ENCODE measurements around the gene STK32B.
"Not testable (repeated sequence)": the region's sequence is repeated elsewhere in the genome, so short reads cannot be mapped to it uniquely, and the experiment has no call there.

Gene STK32B

DNA sequence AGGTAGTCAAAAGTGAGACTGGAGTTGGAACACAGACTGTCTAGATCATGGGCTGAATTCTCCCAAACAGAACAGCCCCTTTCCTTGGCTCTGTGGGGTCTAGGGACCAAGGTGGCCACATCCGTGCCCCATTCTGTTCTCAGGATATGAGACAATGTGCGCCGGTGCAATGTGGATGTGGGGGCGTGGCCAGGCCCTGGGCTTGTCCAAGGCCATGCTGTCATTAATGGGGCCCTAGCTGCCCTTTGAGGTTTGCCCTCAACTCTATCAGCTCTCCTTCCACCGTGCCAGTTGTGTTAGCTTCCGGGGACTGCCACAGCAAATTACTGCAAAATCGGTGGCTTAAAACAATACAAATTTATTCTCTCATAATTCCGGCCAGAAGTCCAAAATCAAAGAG is 344.5 kb downstream of the STK32B start:
- DNase-seq (ENCODE audit: low read depth): no peak

DNA sequence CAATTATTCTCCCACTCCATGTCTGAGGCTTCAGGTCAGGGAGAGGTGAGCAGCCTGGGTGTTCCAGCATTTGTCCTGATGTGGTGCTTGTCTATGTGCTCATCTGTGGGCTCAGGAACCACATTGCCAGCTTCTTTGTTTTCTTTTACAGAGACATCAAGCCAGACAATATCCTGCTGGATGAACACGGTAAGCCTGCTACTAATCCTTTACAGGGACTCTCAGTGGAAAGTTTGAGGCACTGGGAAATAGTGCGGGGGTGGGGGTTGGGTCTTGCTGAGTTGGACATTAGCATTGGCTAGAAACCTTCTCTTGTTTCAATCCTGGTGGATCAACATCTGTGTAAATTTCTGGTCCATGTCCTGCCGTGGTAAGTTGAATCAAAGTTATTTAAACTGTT is 346.8 kb downstream of the STK32B start:
- DNase-seq (ENCODE audit: low read depth): no peak

DNA sequence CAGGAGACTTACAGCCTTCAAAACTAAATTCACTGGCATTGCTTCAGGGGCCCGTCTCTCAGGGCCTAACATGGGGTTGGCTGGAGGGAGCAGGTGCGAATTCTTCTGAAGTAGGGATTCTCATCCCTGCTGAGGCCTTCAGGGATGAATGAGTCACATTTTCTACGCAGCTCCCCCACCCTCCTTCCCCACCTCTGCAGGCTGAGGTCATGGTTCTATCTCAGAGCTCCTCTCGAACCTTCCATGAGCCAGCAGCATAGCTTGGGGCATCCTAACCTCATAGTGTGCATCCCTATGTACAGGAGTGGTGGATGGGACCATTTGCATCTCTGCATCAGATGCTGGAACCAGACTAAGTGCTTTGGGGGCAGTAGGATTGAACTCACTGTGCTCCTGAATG is 347.8 kb downstream of the STK32B start:
- no peak for DNase-seq (ENCODE audit: low read depth)

DNA sequence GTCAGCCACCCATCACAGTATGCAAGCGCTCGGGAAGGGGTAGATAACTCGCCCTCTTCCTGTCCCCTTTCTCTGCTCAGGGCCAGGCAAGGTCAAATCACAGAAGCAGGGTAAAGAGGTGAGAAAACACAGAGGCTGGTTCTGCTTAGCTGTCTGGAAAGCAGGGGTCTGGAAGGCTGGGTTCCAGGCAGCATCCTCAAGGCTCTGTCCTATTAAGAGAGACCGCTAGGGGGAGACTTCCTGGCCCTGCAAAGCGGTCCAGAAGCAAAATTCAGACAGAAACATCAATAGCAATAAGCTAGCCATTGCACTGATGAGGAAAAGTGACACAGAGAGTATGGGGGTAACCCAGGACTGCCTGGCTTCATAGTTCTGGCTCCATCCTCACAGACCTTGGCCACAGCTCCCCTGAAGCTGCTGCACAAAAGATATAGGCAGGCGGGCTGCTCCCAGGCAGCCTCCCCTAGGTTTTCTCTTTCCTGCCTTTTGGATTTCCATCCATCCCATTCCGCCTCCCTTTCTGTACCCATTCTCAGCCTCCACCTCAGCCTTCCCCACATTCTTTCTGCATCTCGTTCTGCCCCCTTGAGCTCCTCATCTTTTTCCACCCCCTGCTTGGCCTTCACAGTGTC is 348.6 kb downstream of the STK32B start:
- peak; percentile 5 for DNase-seq (ENCODE audit: low read depth)

DNA sequence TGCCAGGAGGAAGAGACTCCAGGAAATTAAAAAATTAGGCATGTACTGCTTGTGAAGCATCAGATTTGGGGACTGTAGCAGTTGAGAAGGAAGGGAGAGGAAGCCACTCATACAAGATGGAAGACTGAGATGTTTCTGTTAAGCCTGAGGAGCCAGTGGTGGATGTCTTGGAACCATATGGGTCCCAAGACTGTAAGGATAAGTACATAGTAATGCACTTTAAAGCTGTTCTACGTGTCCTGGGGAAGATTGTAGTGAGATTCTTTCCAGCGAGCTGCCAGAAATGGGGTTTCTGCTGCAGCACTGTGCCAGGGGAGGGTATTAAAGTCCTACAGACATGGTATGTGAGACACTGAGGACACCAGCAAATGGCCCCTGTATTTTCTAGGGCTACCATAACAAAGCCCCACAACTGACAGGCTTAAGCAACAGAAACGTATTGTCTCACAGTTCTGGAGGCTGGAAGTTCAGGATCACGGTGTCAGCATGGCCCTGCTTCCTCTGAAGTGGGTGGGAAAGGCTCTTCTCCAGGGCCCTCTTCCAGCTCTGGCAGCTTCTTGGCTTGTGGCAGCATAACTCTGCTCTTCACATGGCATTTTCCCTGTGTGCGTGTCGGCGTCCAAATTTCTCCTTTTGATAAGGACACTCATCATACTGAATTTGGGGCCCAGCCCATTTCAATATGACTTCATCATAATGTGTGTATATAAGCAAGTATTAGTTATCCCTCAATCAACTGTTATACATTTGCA is 352.6 kb downstream of the STK32B start:
- DNase-seq (ENCODE audit: low read depth): no peak

DNA sequence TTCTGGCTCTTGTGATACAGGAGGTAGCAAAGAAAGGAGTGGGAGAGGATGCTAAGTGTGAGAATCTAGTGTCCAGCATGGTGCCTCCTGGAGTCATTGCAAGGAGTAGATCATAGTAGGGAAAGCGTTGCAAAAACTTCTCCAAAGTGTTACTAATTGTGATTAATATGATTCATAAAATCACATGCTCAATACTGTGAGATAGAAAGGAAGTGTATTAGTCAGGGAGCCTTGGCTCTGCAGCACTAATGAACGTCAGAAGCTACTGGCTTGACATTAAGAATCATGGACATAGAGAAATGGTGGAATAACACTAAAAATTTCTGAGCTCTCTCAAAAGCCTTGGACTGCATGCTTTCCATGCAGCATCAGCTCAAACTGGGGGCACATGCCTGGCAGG is 358.0 kb downstream of the STK32B start:
- DNase-seq (ENCODE audit: low read depth): no peak

GRCh38 chr4:5409972-5410618 is 358.8 kb downstream of the STK32B start:
- DNase-seq (ENCODE audit: low read depth): no peak

DNA sequence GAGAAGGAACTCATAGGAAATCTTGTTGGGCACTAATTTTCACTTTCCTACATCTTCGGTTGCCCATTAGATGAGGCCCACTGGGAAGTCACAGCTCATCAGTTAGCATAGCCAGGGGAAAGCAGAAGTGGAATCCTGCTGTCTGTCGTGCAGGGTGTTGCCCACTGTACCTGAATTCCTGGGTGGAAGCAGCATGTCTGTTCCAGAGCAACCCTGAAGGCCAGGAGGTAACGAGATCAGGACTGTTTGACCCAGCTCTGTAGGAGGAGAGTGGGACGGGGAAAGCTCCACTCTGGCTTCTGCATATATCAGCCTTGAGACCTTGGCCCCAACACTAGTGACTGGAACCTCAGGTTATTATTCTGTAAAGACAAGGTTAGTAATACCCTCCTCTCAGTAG is 361.0 kb downstream of the STK32B start:
- DNase-seq (ENCODE audit: low read depth): no peak

DNA sequence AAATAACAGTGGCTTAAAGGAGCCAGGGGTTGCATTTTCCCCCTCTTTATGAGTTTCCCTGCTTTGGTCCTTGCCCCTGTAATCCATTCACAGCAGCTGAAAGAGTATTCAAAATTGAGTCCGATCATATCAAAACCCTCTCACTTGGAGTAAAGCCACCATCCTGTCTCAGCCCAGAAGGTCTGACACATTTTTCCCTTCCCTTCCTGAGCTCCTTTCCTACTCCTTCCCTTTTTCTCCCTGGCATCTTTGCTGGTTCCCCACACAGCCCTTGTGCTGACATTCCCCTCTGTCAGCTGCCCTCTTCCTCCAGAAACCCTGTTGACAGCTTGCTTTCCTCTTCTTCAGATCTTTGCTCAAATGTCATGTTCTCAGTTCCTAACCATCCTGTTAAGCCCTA is 361.5 kb downstream of the STK32B start:
- DNase-seq (ENCODE audit: low read depth): no peak

- no peak for DNase-seq (ENCODE audit: low read depth)
Observed at GRCh38 chr4:5416637-5417036, 365.4 kb downstream of the STK32B start.

GRCh38 chr4:5420266-5420665 is 369.0 kb downstream of the STK32B start:
- DNase-seq (ENCODE audit: low read depth): no peak

DNA sequence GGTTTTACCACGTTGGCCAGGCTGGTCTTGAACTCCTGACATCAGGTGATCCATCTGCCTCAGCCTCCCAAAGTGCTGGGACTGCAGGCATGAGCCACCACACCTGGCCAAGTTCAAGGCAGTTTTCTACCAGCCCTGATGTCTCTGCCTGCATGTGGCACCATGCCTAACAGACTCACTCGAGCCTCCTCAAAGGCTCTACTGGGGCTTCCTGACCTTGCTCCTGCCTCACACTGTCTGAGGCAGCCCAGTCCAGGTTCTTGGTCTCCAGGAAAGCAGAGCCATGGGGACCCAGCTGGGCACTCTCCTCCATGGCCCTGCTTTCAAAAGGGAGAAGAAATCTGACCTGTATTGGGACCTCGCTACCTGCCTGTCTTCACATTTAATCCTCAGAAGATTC is 370.1 kb downstream of the STK32B start:
- DNase-seq (ENCODE audit: low read depth): no peak

GRCh38 chr4:5422195-5422594 is 370.9 kb downstream of the STK32B start:
- DNase-seq (ENCODE audit: low read depth): no peak

GRCh38 chr4:5423670-5424069 is 372.4 kb downstream of the STK32B start:
- DNase-seq (ENCODE audit: low read depth): no peak

DNA sequence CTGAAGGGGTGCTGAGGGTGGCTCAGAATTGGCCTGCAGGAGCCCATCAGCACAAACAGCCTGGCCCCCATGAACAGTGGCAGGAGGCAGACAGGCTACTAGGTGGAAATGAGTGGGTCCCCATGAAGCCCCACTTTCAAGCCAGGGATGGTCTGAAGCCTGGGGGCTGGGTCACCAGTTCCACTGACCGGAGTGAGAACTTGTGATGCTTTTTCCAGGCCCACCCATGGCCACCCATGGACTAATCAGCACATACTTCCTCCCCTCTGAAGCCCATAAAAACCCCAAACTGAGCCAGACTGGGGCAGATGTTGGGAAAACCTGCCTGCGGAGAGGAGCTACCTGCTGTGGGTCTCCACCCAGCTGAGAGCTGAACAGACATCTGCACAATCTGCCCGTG is 372.9 kb downstream of the STK32B start:
- DNase-seq (ENCODE audit: low read depth): no peak

DNA sequence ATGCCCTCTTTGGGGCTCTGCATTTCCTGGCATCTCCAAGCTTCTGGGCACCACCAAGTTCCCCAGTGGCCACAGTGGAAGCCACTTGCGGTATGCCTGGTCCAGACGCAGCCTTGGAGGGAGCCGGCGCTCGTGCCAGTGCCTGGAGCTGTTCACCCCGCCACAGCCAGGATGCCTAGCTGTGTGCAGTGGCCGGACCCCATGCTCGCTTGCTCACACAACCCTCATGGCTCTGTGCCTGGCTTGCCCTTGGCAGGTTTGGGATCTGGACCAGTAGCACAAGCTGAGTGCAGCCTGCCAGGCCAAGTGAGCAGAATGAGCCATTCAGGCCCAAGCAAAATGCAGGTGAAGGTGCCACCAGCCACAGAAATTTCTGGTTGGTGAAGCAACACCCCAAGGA is 373.6 kb downstream of the STK32B start:
- no peak for DNase-seq (ENCODE audit: low read depth)

- DNase-seq (ENCODE audit: low read depth): no peak
Observed at GRCh38 chr4:5429747-5430146, 378.5 kb downstream of the STK32B start.

- DNase-seq (ENCODE audit: low read depth): no peak
Observed at GRCh38 chr4:5433196-5433595, 381.9 kb downstream of the STK32B start.

GRCh38 chr4:5435201-5435600 is 383.9 kb downstream of the STK32B start:
- DNase-seq (ENCODE audit: low read depth): no peak

DNA sequence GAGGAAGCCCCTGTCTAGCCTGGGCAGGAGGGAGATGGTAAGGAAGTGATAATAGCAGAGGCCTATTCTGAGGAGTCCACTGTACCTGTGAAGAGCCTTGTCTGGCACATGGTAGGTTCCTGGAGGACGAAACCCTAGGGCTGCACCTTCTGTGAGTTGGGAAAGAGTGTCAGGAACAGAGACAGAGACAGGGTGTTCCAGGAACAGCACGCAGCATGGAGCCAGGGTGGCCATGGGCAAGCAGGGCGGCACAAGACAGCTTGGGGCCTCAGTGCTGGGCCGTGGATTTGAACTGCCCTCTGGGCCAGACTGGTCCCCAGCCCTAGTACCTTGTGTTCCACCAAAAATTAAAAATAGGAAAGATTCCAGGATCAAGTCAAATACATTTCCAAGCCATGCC is 384.5 kb downstream of the STK32B start:
- no peak for DNase-seq (ENCODE audit: low read depth)

DNA sequence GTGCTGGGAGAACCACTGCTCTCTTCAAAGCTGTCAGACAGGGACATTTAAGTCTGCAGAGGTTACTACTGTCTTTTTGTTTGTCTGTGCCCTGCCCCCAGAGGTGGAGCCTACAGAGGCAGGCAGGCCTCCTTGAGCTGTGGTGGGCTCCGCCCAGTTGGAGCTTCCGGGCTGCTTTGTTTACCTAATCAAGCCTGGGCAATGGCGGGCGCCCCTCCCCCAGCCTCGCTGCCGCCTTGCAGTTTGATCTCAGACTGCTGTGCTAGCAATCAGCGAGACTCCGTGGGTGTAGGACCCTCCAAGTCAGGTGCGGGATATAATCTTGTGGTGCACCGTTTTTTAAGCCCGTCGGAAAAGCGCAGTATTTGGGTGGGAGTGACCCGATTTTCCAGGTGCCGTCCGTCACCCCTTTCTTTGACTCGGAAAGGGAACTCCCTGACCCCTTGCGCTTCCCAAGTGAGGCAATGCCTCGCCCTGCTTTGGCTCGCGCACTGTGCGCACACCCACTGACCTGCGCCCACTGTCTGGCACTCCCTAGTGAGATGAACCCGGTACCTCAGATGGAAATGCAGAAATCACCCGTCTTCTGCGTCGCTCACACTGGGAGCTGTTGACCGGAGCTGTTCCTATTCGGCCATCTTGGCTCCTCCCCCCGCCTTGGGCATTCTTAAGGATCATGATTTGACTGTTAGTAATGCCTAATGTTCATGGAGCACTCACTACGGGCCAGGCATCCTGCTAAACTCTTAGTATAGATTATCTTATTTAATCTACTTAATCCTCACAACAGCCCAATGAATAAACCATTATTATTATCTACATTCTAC is 392.9 kb downstream of the STK32B start:
- DNase-seq (ENCODE audit: low read depth): not testable (repeated sequence)

DNA sequence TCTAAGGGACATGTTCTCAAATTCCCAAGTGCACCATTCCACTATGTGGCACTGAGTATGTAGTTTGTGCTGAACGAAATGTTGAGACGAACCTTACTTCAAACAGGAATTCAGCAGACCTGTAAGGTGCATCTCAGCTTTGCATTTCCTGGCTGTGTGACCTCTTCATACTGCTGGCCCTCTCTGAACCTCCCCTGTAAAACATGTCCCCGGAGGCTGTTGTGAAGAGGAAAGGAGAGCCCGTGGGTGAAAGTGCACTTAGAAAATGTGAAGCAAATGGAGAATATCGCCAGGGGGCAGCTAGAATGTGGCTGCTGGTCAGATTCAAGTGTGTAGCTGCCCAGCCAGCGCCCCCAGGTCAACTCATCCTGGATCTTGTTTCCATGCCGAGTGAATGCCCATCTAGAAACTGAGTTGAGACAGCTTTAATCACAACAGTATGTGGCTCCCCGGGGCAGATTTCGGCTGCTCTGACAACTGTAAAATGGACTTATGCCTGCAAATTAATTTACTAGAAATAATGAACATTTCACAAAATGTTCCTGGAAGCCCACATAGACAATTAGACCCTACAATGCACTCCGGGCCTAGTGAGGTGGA is 393.7 kb downstream of the STK32B start:
- no peak for DNase-seq (ENCODE audit: low read depth)

Measured in fibroblast of the conjunctiva (primary cell).